Immature natural killer cell (primary cell): ENCODE data around the gene TMEM132C. TPM values are rescaled to one million over a fixed set of nuclear protein-coding genes. Genes with fewer than 3 reads are reported as not detected.
A peak's percentile ranks its signal among the peaks of the same experiment; 100 is the strongest.

Experiments used
- DNase-seq, 3 donors: peaks; one replicate each; pipeline ENCODE4 v3.0.0; 2022; ENCODE audit warnings: mixed read lengths in 1 of 3
- H3K27ac Mint-ChIP-seq, 6 donors: one replicate each; pipeline ENCODE4 v1.8.0; 2020; ENCODE audit warnings: mixed read lengths in 6 of 6, mild to moderate bottlenecking in 5 of 6, inconsistent platforms in 4 of 6, moderate library complexity in 3 of 6
- H3K27me3 Mint-ChIP-seq, 3 donors: one replicate each; pipeline ENCODE4 v1.8.0; 2020 to 2021; ENCODE audit warnings: low read depth in 3 of 3, mild to moderate bottlenecking in 3 of 3, mixed read lengths in 3 of 3, moderate library complexity in 3 of 3, inconsistent platforms in 1 of 3
- H3K36me3 Mint-ChIP-seq, 3 donors: one replicate each; pipeline ENCODE4 v1.8.0; 2020; ENCODE audit warnings: mixed read lengths in 3 of 3, inconsistent platforms in 2 of 3, mild to moderate bottlenecking in 2 of 3
- H3K4me1 Mint-ChIP-seq, 2 donors: one replicate each; pipeline ENCODE4 v1.8.0; 2020; ENCODE audit warnings: inconsistent platforms in 2 of 2, mild to moderate bottlenecking in 2 of 2, mixed read lengths in 2 of 2, moderate library complexity in 1 of 2
- H3K4me3 Mint-ChIP-seq, 5 donors: one replicate each; pipeline ENCODE4 v1.8.0; 2020; ENCODE audit warnings: mild to moderate bottlenecking in 5 of 5, mixed read lengths in 5 of 5, inconsistent platforms in 3 of 5, moderate library complexity in 3 of 5
- H3K9me3 Mint-ChIP-seq, 6 donors: one replicate each; pipeline ENCODE4 v1.8.0; 2020; ENCODE audit warnings: mild to moderate bottlenecking in 6 of 6, mixed read lengths in 6 of 6, inconsistent platforms in 4 of 6, moderate library complexity in 3 of 6
- polyA plus RNA-seq, 3 donors: library from polyadenylated mRNA; unstranded; fragments of 300-500 nt; fragmentation: Illumina TruSeq; gene quantifications; one replicate each; pipeline ENCODE4 v1.2.3, GENCODE V29; 2021

Gene TMEM132C
- polyA plus RNA-seq, 3 donors from 2014 or later, result 0.24 TPM; not detected in 2

GRCh38 chr12:128383357-128383937, 116.5 kb downstream of the TMEM132C start:
- peaks cover 4 to 26% (median 9%) of the 10 kb centered on the region in 3 donors for H3K27me3 Mint-ChIP-seq
- H3K36me3 Mint-ChIP-seq, result no peaks in the 10 kb centered on the region
- no peak for DNase-seq
- H3K4me1 Mint-ChIP-seq, result peaks cover 6 to 8% of the 10 kb centered on the region in 2 donors
- no peaks in the 10 kb centered on the region for H3K9me3 Mint-ChIP-seq
- no peak overlapping the region for H3K4me3 Mint-ChIP-seq
- no peak overlapping the region for H3K27ac Mint-ChIP-seq

GRCh38 chr12:128385736-128386135, 118.8 kb downstream of the TMEM132C start:
- DNase-seq, result no peak
- peaks cover 24% of the 10 kb centered on the region in 2 donors for H3K4me1 Mint-ChIP-seq
- H3K9me3 Mint-ChIP-seq, result no peaks in the 10 kb centered on the region
- H3K36me3 Mint-ChIP-seq, result no peaks in the 10 kb centered on the region
- peaks cover 3 to 15% (median 12%) of the 10 kb centered on the region in 3 donors for H3K27me3 Mint-ChIP-seq
- no peak overlapping the region for H3K4me3 Mint-ChIP-seq
- H3K27ac Mint-ChIP-seq, result no peak overlapping the region

GRCh38 chr12:128387811-128388422, 120.9 kb downstream of the TMEM132C start:
- H3K27ac Mint-ChIP-seq, result peak overlapping the region; percentile 97 to 100 (median 99)
- peak overlapping the region in 4 of 5 donors; percentile 59 to 79 (median 74) for H3K4me3 Mint-ChIP-seq
- peaks cover 24% of the 10 kb centered on the region in 2 donors for H3K4me1 Mint-ChIP-seq
- H3K27me3 Mint-ChIP-seq, result peaks cover 6 to 9% (median 7%) of the 10 kb centered on the region in 3 donors
- H3K9me3 Mint-ChIP-seq, result no peaks in the 10 kb centered on the region
- H3K36me3 Mint-ChIP-seq, result no peaks in the 10 kb centered on the region
- DNase-seq, result peak; percentile 37 to 47 (median 38)

GRCh38 chr12:128388461-128389000, 121.6 kb downstream of the TMEM132C start:
- Mint-ChIP-seq H3K4me3 (peak overlapping the region; percentile 49 to 79 (median 71)), H3K4me1 (peaks cover 24% of the 10 kb centered on the region in 2 donors), H3K27ac (peak overlapping the region; percentile 97 to 100 (median 99)), H3K27me3 (peaks cover 6 to 9% (median 7%) of the 10 kb centered on the region in 3 donors), H3K36me3 (no peaks in the 10 kb centered on the region), H3K9me3 (no peaks in the 10 kb centered on the region)
- DNase-seq, result peak; percentile 73 to 85 (median 76)

- Mint-ChIP-seq H3K36me3 (peaks cover 0 to 5% (median 0%) of the 10 kb centered on the region in 3 donors), H3K4me3 (no peak overlapping the region), H3K27me3 (peaks cover 6 to 9% (median 8%) of the 10 kb centered on the region in 3 donors), H3K9me3 (no peaks in the 10 kb centered on the region), H3K27ac (no peak overlapping the region), H3K4me1 (peaks cover 17 to 19% of the 10 kb centered on the region in 2 donors)
- no peak for DNase-seq
Observed at GRCh38 chr12:128393346-128393745, 126.4 kb downstream of the TMEM132C start.

GRCh38 chr12:128394137-128394536, 127.2 kb downstream of the TMEM132C start:
- Mint-ChIP-seq H3K36me3 (peaks cover 0 to 5% (median 0%) of the 10 kb centered on the region in 3 donors), H3K27ac (no peak overlapping the region), H3K4me3 (no peak overlapping the region), H3K4me1 (peaks cover 9 to 12% of the 10 kb centered on the region in 2 donors), H3K27me3 (peaks cover 3 to 9% (median 6%) of the 10 kb centered on the region in 3 donors), H3K9me3 (no peaks in the 10 kb centered on the region)
- no peak for DNase-seq

DNA sequence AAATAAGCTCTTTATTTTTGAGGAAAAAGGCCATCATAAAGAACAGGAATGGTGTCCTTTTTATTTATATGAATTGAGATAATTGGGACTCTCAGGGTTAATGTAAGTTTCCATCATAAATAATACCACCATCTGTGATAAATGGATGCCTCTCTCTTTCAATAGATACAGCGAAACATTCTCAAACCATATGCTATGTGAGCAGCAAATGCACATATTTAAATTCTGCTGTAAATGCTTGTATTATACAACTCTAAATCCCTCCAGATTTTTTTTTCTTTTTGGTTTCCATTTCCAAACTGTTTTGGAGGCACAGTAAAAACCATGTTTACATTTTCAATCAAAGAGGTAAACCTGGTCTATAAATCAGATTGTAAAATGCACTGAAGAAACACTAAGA, 132.3 kb downstream of the TMEM132C start:
- no peaks in the 10 kb centered on the region for H3K4me1 Mint-ChIP-seq
- no peak overlapping the region for H3K4me3 Mint-ChIP-seq
- peaks cover 0 to 9% (median 4%) of the 10 kb centered on the region in 3 donors for H3K27me3 Mint-ChIP-seq
- no peak overlapping the region for H3K27ac Mint-ChIP-seq
- H3K9me3 Mint-ChIP-seq, result no peaks in the 10 kb centered on the region
- no peak for DNase-seq
- peaks cover 0 to under 1% (median 0%) of the 10 kb centered on the region in 3 donors for H3K36me3 Mint-ChIP-seq

- Mint-ChIP-seq H3K4me1 (no peaks in the 10 kb centered on the region), H3K9me3 (peaks cover 0 to 7% (median 0%) of the 10 kb centered on the region in 6 donors), H3K27ac (no peak overlapping the region)
Observed at GRCh38 chr12:128402486-128403243, 135.7 kb downstream of the TMEM132C start.

GRCh38 chr12:128408669-128409068, 141.7 kb downstream of the TMEM132C start:
- peaks cover 0 to 7% (median under 1%) of the 10 kb centered on the region in 6 donors for H3K9me3 Mint-ChIP-seq
- H3K27ac Mint-ChIP-seq, result no peak overlapping the region
- no peaks in the 10 kb centered on the region for H3K4me1 Mint-ChIP-seq
- no peaks in the 10 kb centered on the region for H3K36me3 Mint-ChIP-seq
- peaks cover 2 to 15% (median 5%) of the 10 kb centered on the region in 3 donors for H3K27me3 Mint-ChIP-seq
- H3K4me3 Mint-ChIP-seq, result no peak overlapping the region
- no peak for DNase-seq

More at GRCh38 chr12:128402486-128403243, 135.7 kb downstream of the TMEM132C start:
- Mint-ChIP-seq H3K36me3 (no peaks in the 10 kb centered on the region), H3K4me3 (no peak overlapping the region), H3K27me3 (peaks cover 2 to 11% (median 3%) of the 10 kb centered on the region in 3 donors)
- DNase-seq, result no peak

- Mint-ChIP-seq H3K36me3 (no peaks in the 10 kb centered on the region), H3K4me1 (no peaks in the 10 kb centered on the region), H3K27me3 (peaks cover 0 to 5% (median 2%) of the 10 kb centered on the region in 3 donors), H3K4me3 (no peak overlapping the region), H3K27ac (no peak overlapping the region), H3K9me3 (peaks cover 0 to 4% (median 0%) of the 10 kb centered on the region in 6 donors)
- no peak for DNase-seq
Observed at GRCh38 chr12:128415036-128415560, 148.1 kb downstream of the TMEM132C start.

GRCh38 chr12:128418944-128419343, 152.0 kb downstream of the TMEM132C start:
- H3K27me3 Mint-ChIP-seq, result peaks cover 3 to 4% (median 3%) of the 10 kb centered on the region in 3 donors

DNA sequence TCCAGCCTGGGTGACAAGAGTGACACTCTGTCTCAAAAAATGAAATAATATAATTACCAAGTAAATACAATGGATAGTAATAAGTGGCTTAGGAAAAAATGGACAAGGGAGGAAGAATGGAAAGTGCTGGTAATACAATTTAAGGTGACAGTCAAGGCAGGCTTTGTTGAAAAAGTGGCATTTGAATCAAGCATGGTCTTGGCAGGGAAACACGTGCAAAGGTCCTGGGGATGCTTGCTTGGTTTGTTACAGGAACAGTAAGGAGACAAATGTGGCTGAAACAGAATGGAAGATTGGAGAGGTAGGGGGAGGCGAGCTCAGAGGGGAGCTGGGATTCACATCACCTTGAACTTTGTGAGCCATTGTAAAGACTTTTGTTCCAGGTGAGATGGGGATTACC, 153.2 kb downstream of the TMEM132C start:
- Mint-ChIP-seq H3K4me3 (no peak overlapping the region), H3K9me3 (peaks cover 0 to 1% (median 0%) of the 10 kb centered on the region in 6 donors), H3K27ac (no peak overlapping the region), H3K27me3 (peaks cover 3 to 6% (median 3%) of the 10 kb centered on the region in 3 donors), H3K36me3 (no peaks in the 10 kb centered on the region), H3K4me1 (no peaks in the 10 kb centered on the region)
- DNase-seq, result no peak

More at GRCh38 chr12:128418944-128419343, 152.0 kb downstream of the TMEM132C start:
- no peak for DNase-seq
- H3K36me3 Mint-ChIP-seq, result no peaks in the 10 kb centered on the region
- H3K9me3 Mint-ChIP-seq, result peaks cover 0 to 1% (median 0%) of the 10 kb centered on the region in 6 donors
- no peak overlapping the region for H3K4me3 Mint-ChIP-seq
- H3K27ac Mint-ChIP-seq, result no peak overlapping the region
- H3K4me1 Mint-ChIP-seq, result no peaks in the 10 kb centered on the region

DNA sequence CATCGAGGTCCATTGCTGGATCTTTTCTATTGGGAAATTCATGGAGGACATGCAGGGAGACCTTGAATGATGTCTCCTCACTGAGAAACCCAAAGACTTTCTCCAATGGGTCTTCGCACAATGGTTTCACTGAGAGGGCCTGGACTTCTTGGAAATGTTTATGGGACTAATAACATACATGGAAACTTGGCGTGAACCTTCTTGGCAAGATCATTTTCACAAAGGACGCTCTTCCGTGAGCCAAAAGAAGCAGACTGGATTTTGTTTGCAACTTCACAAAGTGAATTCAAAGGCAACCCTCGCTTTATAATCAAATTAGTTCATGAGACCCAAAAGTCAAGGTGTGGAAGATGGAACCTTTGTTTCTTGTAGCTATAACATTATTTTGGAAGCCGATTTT, 154.4 kb downstream of the TMEM132C start:
- no peaks in the 10 kb centered on the region for H3K36me3 Mint-ChIP-seq

More for the DNA sequence above, 154.4 kb downstream of the TMEM132C start:
- Mint-ChIP-seq H3K27ac (no peak overlapping the region), H3K9me3 (peaks cover 0 to 1% (median 0%) of the 10 kb centered on the region in 6 donors), H3K4me3 (no peak overlapping the region), H3K27me3 (peaks cover 3 to 6% (median 3%) of the 10 kb centered on the region in 3 donors), H3K4me1 (no peaks in the 10 kb centered on the region)
- no peak for DNase-seq
